Erythroblast (primary cell): ENCODE results near the gene ZNF503.

Experiments used
- GATA1 ChIP-seq: IDR thresholded peaks from 2 replicates; pipeline ENCODE4 v1.6.1; 2011; ENCODE audit warnings: low read depth, mild to moderate bottlenecking, control low read depth, low read length, moderate library complexity
- POLR2A ChIP-seq: IDR thresholded peaks from 2 replicates; pipeline ENCODE4 v1.6.1; 2011; ENCODE audit warnings: mild to moderate bottlenecking, low read length

DNA sequence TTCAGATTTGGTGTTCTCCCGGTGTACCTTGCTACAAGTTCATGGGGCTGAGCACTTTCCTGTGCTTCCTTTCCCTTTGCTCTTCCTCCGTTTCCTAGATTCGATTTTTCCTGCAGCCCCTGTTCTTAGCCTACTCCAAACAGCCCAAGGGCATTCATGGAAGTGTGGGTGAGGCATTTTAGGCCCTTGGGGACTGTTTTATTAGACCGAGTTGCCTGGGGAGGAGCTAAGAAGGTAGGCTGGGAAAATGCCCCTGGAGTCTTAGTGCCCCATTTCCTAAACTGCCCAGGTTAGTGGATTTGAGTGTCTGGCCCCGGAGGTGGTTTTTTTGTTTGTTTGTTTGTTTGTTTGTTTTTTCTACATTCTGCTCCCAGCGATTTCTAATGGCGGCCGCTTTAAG lies 31.7 kb upstream of the ZNF503 start:
- TF ChIP-seq POLR2A (no peak), GATA1 (no peak)
